Measurements from ENCODE around the gene ZER1. TPM values are rescaled to one million over a fixed set of nuclear protein-coding genes. Genes with fewer than 3 reads are reported as not detected.

ZER1 gene
- total and polyA plus RNA-seq, 2 of the 4 experiments (the other 2 are of a cell fraction), result 7.7 to 34.9 TPM

DNA sequence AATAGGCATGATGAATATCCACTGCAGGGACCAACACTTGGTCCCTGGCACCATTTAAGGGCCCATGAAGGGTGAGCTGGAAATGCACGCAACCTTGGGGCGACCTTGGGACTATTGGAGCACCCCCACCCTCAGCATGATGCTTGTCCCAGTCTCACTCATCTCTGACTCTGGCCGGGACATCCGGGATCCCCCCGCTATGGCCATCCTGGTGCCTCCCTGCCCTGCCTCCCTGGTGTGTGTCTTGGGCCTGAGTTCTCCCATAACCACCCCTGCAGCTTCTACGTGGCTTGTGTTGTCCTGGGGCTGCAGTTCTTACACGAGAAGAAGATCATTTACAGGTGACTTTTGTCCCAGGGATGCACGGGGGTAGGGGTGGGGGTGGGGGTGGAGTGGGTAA is 53.7 kb downstream of the ZER1 start:
- H2BK5ac ChIP-seq (ENCODE audit: low read depth, low read length, poor library complexity, severe bottlenecking), result no peak overlapping the region
- H4K91ac ChIP-seq (ENCODE audit: insufficient read depth, low read depth, low read length), result no peak overlapping the region
- no peak overlapping the region for H3K4me2 ChIP-seq (ENCODE audit: low read depth, low read length)
- dilution Hi-C loops (cut with HindIII; ENCODE audit: low sequenced_read_pairs, unreplicated experiment), result no loop called here
- peaks cover 3% of the 10 kb centered on the region for H3K36me3 ChIP-seq (ENCODE audit: control insufficient read depth, insufficient read depth, low read length)
- ATAC-seq (ENCODE audit: low read depth), result no peak
- H3K4ac ChIP-seq (ENCODE audit: low read depth, low read length), result no peak overlapping the region
- no peak overlapping the region for H4K8ac ChIP-seq (ENCODE audit: low read depth in 2 of 2, low read length in 2 of 2)
- no peak overlapping the region for H3K18ac ChIP-seq (ENCODE audit: low read depth, low read length)
- no peak overlapping the region for H2BK20ac ChIP-seq (ENCODE audit: low read depth, low read length)
- intact Hi-C loops (cut with micrococcal nuclease), result no loop called here
- in situ Hi-C loops (cut with MboI; ENCODE audit: low sequenced_read_pairs), result no loop called here
- no peaks in the 10 kb centered on the region for H3K9me1 ChIP-seq (ENCODE audit: insufficient read depth, low read length)
- H4K20me1 ChIP-seq (ENCODE audit: insufficient read depth, low read length), result no peaks in the 10 kb centered on the region
- ChIA-PET CTCF (no interaction called here), POLR2A (ENCODE audit: unreplicated experiment) (interaction anchor here (0.6 kb wide), 1 partner anchor 16 kb away, joined by 3 read pairs; no protein-coding TSS in a partner anchor)
- peaks cover 0 to 3% of the 10 kb centered on the region in 2 experiments; a peak in 1 of 4 replicates for H3K79me1 ChIP-seq (ENCODE audit: low read depth in 1 of 2, low read length in 2 of 2)
- TF ChIP-seq POLR2A (IDR thresholded peaks at IDR 0.05; ENCODE audit: low read depth, low read length) (no peak), MXI1 (IDR thresholded peaks at IDR 0.05; ENCODE audit: borderline replicate concordance, low read depth, low read length) (no peak), CHD1 (IDR thresholded peaks at IDR 0.05; ENCODE audit: low read depth, low read length) (no peak), MAFK (IDR thresholded peaks at IDR 0.05; ENCODE audit: low read depth, low read length) (no peak), FOS (IDR thresholded peaks at IDR 0.05; ENCODE audit: low read depth, low read length) (no peak), CTCF (conservative IDR thresholded peaks at IDR 0.05; ENCODE audit: low read depth, low read length) (no peak), RFX5 (IDR thresholded peaks at IDR 0.05; ENCODE audit: low read depth, low read length) (no peak), ELK1 (IDR thresholded peaks at IDR 0.05; ENCODE audit: borderline replicate concordance, low read depth, low read length) (no peak), SMC3 (IDR thresholded peaks at IDR 0.05; ENCODE audit: low read depth, low read length) (no peak), USF2 (IDR thresholded peaks at IDR 0.05; ENCODE audit: low read depth, low read length) (no peak), RAD21 (IDR thresholded peaks at IDR 0.05; ENCODE audit: low read length) (no peak), CEBPB (IDR thresholded peaks at IDR 0.05; ENCODE audit: low read depth, low read length) (no peak), MAZ (IDR thresholded peaks at IDR 0.05; ENCODE audit: borderline replicate concordance, low read depth, low read length) (no peak), BHLHE40 (IDR thresholded peaks at IDR 0.05; ENCODE audit: low read depth, low read length) (no peak), NFE2L2 (IDR thresholded peaks at IDR 0.05; ENCODE audit: low read depth, low read length) (no peak), RCOR1 (IDR thresholded peaks at IDR 0.05; ENCODE audit: insufficient replicate concordance, low read length) (no peak)
- DNase-seq, result no peak
- H2AFZ ChIP-seq (replicated peaks; ENCODE audit: low read length, poor library complexity), result no peak overlapping the region
- H3K9ac ChIP-seq (ENCODE audit: low read depth, low read length), result no peak overlapping the region
- no TSS peak for BruUV-seq (replicated peaks)
- H2AK9ac ChIP-seq (replicated peaks; ENCODE audit: low read depth, low read length, poor library complexity), result no peak overlapping the region
- no peaks in the 10 kb centered on the region for H3K4me1 ChIP-seq (ENCODE audit: control insufficient read depth, insufficient read depth, low read length)
- H3K23ac ChIP-seq (ENCODE audit: low read depth, low read length), result no peak overlapping the region
- no peaks in the 10 kb centered on the region for H3K27me3 ChIP-seq (ENCODE audit: control insufficient read depth, insufficient read depth, low read length)
- H3K56ac ChIP-seq (ENCODE audit: extremely low read depth, insufficient read depth, low read length), result no peak overlapping the region
- no peak overlapping the region for H3K4me3 ChIP-seq (ENCODE audit: insufficient read depth, low read depth, low read length)
- no peaks in the 10 kb centered on the region for H3K9me3 ChIP-seq (ENCODE audit: control insufficient read depth, insufficient read depth, low read length)
- 87% methylated on average over 2 of the region's 8 CpGs; no CpG with 5 or more reads in 1 of the 2 experiments for WGBS, 2 experiments (ENCODE audit: extremely low coverage in 2 of 2, insufficient read length in 1 of 2)
- no peak overlapping the region for H4K5ac ChIP-seq (ENCODE audit: low read depth, low read length)
- H2AK5ac ChIP-seq (ENCODE audit: low read depth, low read length), result no peak overlapping the region
- H3K14ac ChIP-seq (replicated peaks; ENCODE audit: low read depth, low read length), result no peak overlapping the region
- H3K27ac ChIP-seq (ENCODE audit: insufficient read depth, low read length), result no peak overlapping the region
- no peak overlapping the region for H2BK120ac ChIP-seq (ENCODE audit: low read depth, low read length)
- H2BK15ac ChIP-seq (ENCODE audit: low read depth, low read length), result no peak overlapping the region
